ENCODE data around the gene GIPC1. TPM values are rescaled to one million over a fixed set of nuclear protein-coding genes. Genes with fewer than 3 reads are reported as not detected.
"Not testable (repeated sequence)": the region's sequence is repeated elsewhere in the genome, so short reads cannot be mapped to it uniquely, and the experiment has no call there.

GIPC1 gene
- total and polyA plus RNA-seq, 12 donors = 26.6 to 107 (median 64.3) TPM

- H3K4me1 ChIP-seq (replicated peaks in 1 of 2) = peaks cover 16 to 33% of the 10 kb centered on the region in 2 donors
- WGBS, 4 donors = 15 to 24% (median 19%) methylated on average over 22 of the region's 22 CpGs
- DNase-seq = peak in 6 of 7 donors; percentile 72 to 89 (median 84)
- TF ChIP-seq POLR2A (IDR thresholded peaks at IDR 0.05) (peak in 1 of 2 donors; percentile 72), CTCF (IDR thresholded peaks at IDR 0.05) (no peak)
- peak overlapping the region; percentile 66 to 80 (median 73) for H3K27ac ChIP-seq
- no peaks in the 10 kb centered on the region for H3K27me3 ChIP-seq
- no peaks in the 10 kb centered on the region for H3K9me3 ChIP-seq (replicated peaks in 1 of 3)
- H3K4me3 ChIP-seq = peak overlapping the region in 1 of 4 donors; percentile 18
- peaks cover 0 to 20% of the 10 kb centered on the region in 2 donors for H3K36me3 ChIP-seq (replicated peaks in 1 of 2)
- intact Hi-C loops (cut with DNase I) = no loop called here
Observed at GRCh38 chr19:14510311-14511228, 14.6 kb upstream of the GIPC1 start.

GRCh38 chr19:14507704-14508542 is 12.0 kb upstream of the GIPC1 start:
- intact Hi-C loops (cut with DNase I) = no loop called here
- H3K4me1 ChIP-seq (replicated peaks in 1 of 2) = peaks cover 5 to 6% of the 10 kb centered on the region in 2 donors
- H3K27ac ChIP-seq = peak overlapping the region in 1 of 5 donors; percentile 29
- no peaks in the 10 kb centered on the region for H3K9me3 ChIP-seq (replicated peaks in 1 of 3)
- H3K36me3 ChIP-seq (replicated peaks in 1 of 2) = no peaks in the 10 kb centered on the region
- no peak for DNase-seq
- no peaks in the 10 kb centered on the region for H3K27me3 ChIP-seq
- TF ChIP-seq CTCF (IDR thresholded peaks at IDR 0.05) (no peak), POLR2A (IDR thresholded peaks at IDR 0.05) (no peak)
- H3K4me3 ChIP-seq = no peak overlapping the region
- WGBS, 4 donors = 66 to 74% (median 69%) methylated on average over 11 to 12 of the region's 12 CpGs

GRCh38 chr19:14505488-14506239 is 9.7 kb upstream of the GIPC1 start:
- 43 to 55% (median 52%) methylated on average over 9 to 19 of the region's 19 CpGs for WGBS, 4 donors
- Histone ChIP-seq H3K27ac (peak overlapping the region in 1 of 5 donors; percentile 61), H3K27me3 (no peaks in the 10 kb centered on the region), H3K4me3 (no peak overlapping the region), H3K4me1 (replicated peaks in 1 of 2) (peaks cover 0 to 4% of the 10 kb centered on the region in 2 donors), H3K9me3 (replicated peaks in 1 of 3) (no peaks in the 10 kb centered on the region), H3K36me3 (replicated peaks in 1 of 2) (no peaks in the 10 kb centered on the region)
- TF ChIP-seq CTCF (IDR thresholded peaks at IDR 0.05) (peak; percentile 23 to 67 (median 54)), POLR2A (IDR thresholded peaks at IDR 0.05) (no peak)
- intact Hi-C loops (cut with DNase I) = no loop called here
- DNase-seq = peak in 3 of 7 donors; percentile 54 to 67 (median 55)

GRCh38 chr19:14504575-14504974 is 8.6 kb upstream of the GIPC1 start:
- H3K36me3 ChIP-seq (replicated peaks in 1 of 2); DNase-seq; H3K4me1 ChIP-seq (replicated peaks in 1 of 2); intact Hi-C loops (cut with DNase I); H3K4me3 ChIP-seq; H3K27ac ChIP-seq; H3K9me3 ChIP-seq (replicated peaks in 1 of 3); H3K27me3 ChIP-seq: not testable (repeated sequence)
- 86 to 94% (median 89%) methylated on average over 7 to 8 of the region's 8 CpGs for WGBS, 4 donors

Data from adrenal gland (tissue), 12 donors.